ENCODE measurements around the gene HDAC1. TPM values are rescaled to one million over a fixed set of nuclear protein-coding genes. Genes with fewer than 3 reads are reported as not detected.

The HDAC1 gene
- polyA plus RNA-seq, 1 of the 3 experiments (the other 2 are of a cell fraction): 172 TPM

DNA sequence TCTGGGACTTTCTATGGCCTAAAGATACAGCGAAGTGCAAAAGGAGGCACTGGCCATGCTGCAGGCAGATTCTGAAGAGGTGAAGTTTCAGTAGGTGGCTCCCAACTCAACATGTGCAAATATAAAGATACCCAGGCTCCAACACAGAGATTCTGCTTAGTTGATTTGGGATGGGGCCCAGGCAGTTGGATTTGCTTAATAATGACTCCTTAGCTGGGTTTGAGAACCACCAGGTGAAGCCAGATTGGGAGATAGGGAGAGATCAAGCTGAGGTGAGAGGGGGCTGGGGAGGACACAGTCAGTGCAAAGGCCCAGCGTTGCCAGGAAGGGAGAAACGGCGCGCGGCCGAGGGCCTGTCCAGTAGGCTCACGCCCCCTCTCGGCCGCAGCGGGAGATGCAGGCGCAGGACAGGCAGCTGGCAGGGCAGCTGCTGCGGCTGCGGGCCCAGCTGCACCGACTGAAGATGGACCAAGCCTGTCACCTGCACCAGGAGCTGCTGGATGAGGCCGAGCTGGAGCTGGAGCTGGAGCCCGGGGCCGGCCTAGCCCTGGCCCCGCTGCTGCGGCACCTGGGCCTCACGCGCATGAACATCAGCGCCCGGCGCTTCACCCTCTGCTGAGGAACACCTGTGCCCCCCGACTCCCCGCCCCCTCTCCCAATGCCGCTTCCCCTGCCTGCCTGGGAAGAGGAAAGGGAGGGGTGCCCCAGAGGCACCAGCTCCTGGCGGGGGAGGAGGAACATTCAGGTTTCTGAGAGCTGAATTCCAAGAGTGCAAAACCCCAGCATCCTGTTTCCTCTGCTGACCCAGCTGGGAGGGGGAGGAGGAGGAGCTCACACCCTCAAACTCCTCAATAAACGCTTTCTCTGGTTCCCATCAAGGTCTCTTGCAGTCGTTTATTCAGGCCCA, 43.6 kb upstream of the HDAC1 start:
- Histone ChIP-seq H3K9me3 (no peaks in the 10 kb centered on the region), H3K9me2 (no peaks in the 10 kb centered on the region), H3K4me2 (no peak overlapping the region), H4K20me1 (ENCODE audit: insufficient read depth) (no peaks in the 10 kb centered on the region), H3K4me3 (ENCODE audit: low read depth in 2 of 2, low read length in 1 of 2) (peak overlapping the region in 1 of 2 experiments; percentile 47; a peak in 1 of 4 replicates), H3K36me3 (replicated peaks in 1 of 2; ENCODE audit: control insufficient read depth in 1 of 2, insufficient read depth in 2 of 2, low read length in 1 of 2) (no peaks in the 10 kb centered on the region), H3K27ac (ENCODE audit: low read depth in 2 of 2, low read length in 1 of 2) (no peak overlapping the region), H3K4me1 (ENCODE audit: control insufficient read depth in 1 of 2, insufficient read depth in 2 of 2, low read depth in 1 of 2, low read length in 1 of 2) (peaks cover 2 to 10% of the 10 kb centered on the region in 2 experiments; a peak in 3 of 4 replicates), H3K27me3 (ENCODE audit: insufficient read depth) (no peaks in the 10 kb centered on the region), H3K9ac (no peak overlapping the region), H3K79me2 (ENCODE audit: insufficient read depth) (no peaks in the 10 kb centered on the region), H2AFZ (ENCODE audit: low read depth) (no peak overlapping the region; the same call in 1 of the 2 replicates), H3F3A (replicated peaks; ENCODE audit: insufficient read depth) (peaks cover 3% of the 10 kb centered on the region)
- TF ChIP-seq, protein P1, sequence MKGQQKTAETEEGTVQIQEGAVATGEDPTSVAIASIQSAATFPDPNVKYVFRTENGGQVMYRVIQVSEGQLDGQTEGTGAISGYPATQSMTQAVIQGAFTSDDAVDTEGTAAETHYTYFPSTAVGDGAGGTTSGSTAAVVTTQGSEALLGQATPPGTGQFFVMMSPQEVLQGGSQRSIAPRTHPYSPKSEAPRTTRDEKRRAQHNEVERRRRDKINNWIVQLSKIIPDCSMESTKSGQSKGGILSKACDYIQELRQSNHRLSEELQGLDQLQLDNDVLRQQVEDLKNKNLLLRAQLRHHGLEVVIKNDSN (IDR thresholded peaks at IDR 0.05; ENCODE audit: borderline replicate concordance, low read depth): no peak
- TF ChIP-seq, protein P2, sequence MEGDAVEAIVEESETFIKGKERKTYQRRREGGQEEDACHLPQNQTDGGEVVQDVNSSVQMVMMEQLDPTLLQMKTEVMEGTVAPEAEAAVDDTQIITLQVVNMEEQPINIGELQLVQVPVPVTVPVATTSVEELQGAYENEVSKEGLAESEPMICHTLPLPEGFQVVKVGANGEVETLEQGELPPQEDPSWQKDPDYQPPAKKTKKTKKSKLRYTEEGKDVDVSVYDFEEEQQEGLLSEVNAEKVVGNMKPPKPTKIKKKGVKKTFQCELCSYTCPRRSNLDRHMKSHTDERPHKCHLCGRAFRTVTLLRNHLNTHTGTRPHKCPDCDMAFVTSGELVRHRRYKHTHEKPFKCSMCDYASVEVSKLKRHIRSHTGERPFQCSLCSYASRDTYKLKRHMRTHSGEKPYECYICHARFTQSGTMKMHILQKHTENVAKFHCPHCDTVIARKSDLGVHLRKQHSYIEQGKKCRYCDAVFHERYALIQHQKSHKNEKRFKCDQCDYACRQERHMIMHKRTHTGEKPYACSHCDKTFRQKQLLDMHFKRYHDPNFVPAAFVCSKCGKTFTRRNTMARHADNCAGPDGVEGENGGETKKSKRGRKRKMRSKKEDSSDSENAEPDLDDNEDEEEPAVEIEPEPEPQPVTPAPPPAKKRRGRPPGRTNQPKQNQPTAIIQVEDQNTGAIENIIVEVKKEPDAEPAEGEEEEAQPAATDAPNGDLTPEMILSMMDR (IDR thresholded peaks at IDR 0.05): peak; percentile 74
- TF ChIP-seq RXRA (IDR thresholded peaks at IDR 0.05; ENCODE audit: borderline replicate concordance, low read depth) (no peak), CHD2 (IDR thresholded peaks at IDR 0.05; ENCODE audit: low read length, partially characterized antibody) (peak; percentile 21), GABPA (IDR thresholded peaks at IDR 0.05; ENCODE audit: low read depth) (no peak), RAD21 (IDR thresholded peaks at IDR 0.05; ENCODE audit: low read length) (peak; percentile 67), SMC3 (IDR thresholded peaks at IDR 0.05; ENCODE audit: low read depth, low read length) (peak; percentile 55), JUND (IDR thresholded peaks at IDR 0.05) (no peak)
- TF ChIP-seq, protein P3, sequence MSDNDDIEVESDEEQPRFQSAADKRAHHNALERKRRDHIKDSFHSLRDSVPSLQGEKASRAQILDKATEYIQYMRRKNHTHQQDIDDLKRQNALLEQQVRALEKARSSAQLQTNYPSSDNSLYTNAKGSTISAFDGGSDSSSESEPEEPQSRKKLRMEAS (IDR thresholded peaks at IDR 0.05; ENCODE audit: low read depth): no peak
- DNase-seq: peak; percentile 91
- ChIA-PET POLR2A (interaction anchor here (0.6 kb wide), 2 partner anchors 22 to 80 kb away, joined by 3 to 5 read pairs; no protein-coding TSS in a partner anchor), CTCF (interaction anchor here (0.6 to 5.4 kb wide), 30 partner anchors 10 to 126 kb away, joined by 3 to 45 read pairs (median 4); partner anchors contain the start of genes CCDC28B and IQCC)
- WGBS (ENCODE audit: low lambda C conversion rate): 34% methylated on average over 12 of the region's 31 CpGs

DNA sequence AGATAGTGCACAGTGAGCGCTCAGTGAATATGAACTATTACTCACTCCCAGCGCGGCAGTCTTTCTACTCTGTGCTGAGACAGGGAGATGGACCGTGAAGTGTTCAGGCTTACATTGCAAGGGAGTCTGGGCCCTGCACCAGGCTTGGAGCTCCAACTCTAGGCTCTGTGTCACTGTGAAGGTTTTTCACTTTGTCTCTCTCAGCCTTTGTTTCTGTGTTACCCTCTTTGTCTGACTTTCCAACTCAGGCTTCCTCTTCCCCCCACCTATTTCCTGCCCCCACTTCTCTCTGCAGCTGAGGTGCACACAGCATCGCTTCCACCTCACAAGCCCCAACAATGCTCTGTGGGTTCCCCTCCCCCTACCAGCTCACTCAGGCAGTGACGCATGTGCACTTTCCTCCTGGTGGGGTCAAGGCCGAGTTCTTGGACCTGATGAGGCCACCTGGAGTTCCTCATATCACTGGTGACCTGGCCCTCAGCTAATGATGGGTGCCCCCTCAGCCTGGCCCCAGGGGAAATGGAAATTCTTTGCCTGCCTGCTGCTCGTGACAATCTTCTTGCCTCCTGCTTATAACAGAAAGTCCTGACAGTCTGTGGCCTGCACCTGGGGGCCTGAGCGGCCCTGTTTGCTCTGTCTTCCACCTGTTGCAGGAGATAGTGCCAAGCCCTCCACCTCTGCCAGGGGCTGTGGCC, 41.9 kb upstream of the HDAC1 start:
- Histone ChIP-seq H4K20me1 (ENCODE audit: insufficient read depth) (no peaks in the 10 kb centered on the region), H2AFZ (ENCODE audit: low read depth) (no peak overlapping the region), H3K36me3 (replicated peaks in 1 of 2; ENCODE audit: control insufficient read depth in 1 of 2, insufficient read depth in 2 of 2, low read length in 1 of 2) (no peaks in the 10 kb centered on the region), H3K79me2 (ENCODE audit: insufficient read depth) (no peaks in the 10 kb centered on the region), H3K27ac (ENCODE audit: low read depth in 2 of 2, low read length in 1 of 2) (no peak overlapping the region), H3K27me3 (ENCODE audit: insufficient read depth) (no peaks in the 10 kb centered on the region), H3K9me3 (no peaks in the 10 kb centered on the region), H3K9ac (no peak overlapping the region), H3K9me2 (no peaks in the 10 kb centered on the region), H3K4me3 (ENCODE audit: low read depth in 2 of 2, low read length in 1 of 2) (no peak overlapping the region), H3F3A (replicated peaks; ENCODE audit: insufficient read depth) (peaks cover 3% of the 10 kb centered on the region), H3K4me2 (no peak overlapping the region), H3K4me1 (ENCODE audit: control insufficient read depth in 1 of 2, insufficient read depth in 2 of 2, low read depth in 1 of 2, low read length in 1 of 2) (peaks cover 2 to 10% of the 10 kb centered on the region in 2 experiments; a peak in 3 of 4 replicates)
- no peak for DNase-seq
- ChIA-PET POLR2A (no interaction called here), CTCF (interaction anchor here (0.6 to 5.4 kb wide), 2 partner anchors 22 to 34 kb away, joined by 4 to 45 read pairs; no protein-coding TSS in a partner anchor)
- TF ChIP-seq POLR2AphosphoS5 (IDR thresholded peaks at IDR 0.05; ENCODE audit: low read depth, low read length): no peak
- TF ChIP-seq TAF1 (IDR thresholded peaks at IDR 0.05; ENCODE audit: borderline replicate concordance, low read depth, low read length): no peak
- TF ChIP-seq JUND (IDR thresholded peaks at IDR 0.05): no peak
- no peak for TF ChIP-seq NFIC (IDR thresholded peaks at IDR 0.05; ENCODE audit: borderline replicate concordance)
- no peak for TF ChIP-seq SIN3A (IDR thresholded peaks at IDR 0.05; ENCODE audit: borderline replicate concordance, low read depth, low read length)
- TF ChIP-seq SMC3 (IDR thresholded peaks at IDR 0.05; ENCODE audit: low read depth, low read length): no peak
- no peak for TF ChIP-seq ELF1 (IDR thresholded peaks at IDR 0.05)
- TF ChIP-seq RFX5 (IDR thresholded peaks at IDR 0.05; ENCODE audit: low read length): no peak
- TF ChIP-seq MEF2A (IDR thresholded peaks at IDR 0.05; ENCODE audit: borderline replicate concordance, low read depth): no peak
- 89% methylated on average over 9 of the region's 9 CpGs for WGBS (ENCODE audit: low lambda C conversion rate)
